Measurements from ENCODE around the gene HES2.
"Not testable (repeated sequence)": the region's sequence is repeated elsewhere in the genome, so short reads cannot be mapped to it uniquely, and the experiment has no call there.

The HES2 gene

DNA sequence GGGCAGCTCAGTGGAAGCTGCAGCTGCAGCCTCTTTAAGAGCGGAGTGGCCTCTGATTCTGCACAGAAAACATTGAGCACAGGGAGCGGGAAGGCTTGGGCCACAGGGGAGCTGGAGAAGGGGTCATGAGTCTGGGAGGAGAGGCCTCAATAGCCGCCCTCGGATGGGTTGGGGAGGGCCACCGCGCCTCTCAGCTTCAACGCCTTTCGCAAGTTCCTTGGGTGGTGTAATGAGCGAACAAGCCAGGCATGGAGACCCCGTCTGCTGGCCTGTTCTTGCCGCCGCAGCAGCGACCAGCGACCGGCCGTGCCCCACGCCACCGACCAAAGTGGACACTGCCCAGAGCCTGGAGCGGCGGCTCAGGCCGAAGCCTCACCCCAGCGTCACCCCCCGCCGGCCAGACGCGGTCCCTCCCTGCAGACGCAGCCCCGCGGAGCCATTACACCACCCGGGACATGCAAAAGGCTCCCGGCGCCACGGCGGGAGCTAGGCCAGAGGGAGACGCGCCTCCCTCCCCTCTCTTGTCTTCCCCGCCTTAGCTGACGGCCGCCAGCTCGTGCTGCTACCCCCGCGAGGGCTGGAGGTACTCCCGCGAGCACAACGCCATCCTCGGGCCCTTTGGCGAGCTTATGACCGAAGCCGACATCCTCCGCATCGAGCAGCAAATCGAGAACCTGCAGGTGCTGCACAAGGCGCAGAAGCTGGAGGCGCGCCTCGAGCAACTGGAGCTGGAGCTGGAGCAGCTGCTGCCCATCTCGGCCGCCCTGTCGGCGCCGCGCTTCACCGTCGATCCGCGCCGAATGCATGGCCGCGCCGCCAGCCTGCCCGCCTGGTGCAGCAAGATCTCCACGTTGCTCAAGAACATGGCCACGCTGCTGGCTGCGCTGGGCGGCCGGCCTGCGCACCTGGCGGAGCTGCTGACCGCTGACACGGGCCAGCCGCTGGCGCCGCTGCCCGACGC is 34.5 kb upstream of the HES2 start:
- DNase-seq, result not testable (repeated sequence)

DNA sequence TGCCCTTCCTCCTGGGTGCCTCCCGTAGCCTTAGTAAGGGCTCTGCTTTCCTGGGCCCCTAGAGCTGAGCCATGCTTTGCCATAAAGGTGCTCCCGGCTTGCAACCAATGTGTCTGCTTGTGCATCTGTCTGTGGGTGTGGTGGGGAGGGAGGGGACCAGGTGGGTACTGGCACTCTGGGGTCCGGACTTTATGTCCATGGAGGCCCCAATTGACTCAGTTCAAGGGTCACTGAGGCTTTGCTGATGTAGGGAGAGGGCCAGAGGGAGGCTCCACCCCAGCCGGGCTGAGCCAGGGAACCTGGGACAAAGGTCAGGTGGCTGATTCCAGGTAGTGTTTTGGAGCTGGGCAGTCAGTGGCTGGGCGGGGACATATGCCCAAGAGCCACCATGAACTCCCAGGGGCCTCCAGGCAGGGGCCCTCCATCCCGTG is 31.2 kb upstream of the HES2 start:
- no peak for DNase-seq

GRCh38 chr1:6450486-6450885 is 30.8 kb upstream of the HES2 start:
- not testable (repeated sequence) for DNase-seq

DNA sequence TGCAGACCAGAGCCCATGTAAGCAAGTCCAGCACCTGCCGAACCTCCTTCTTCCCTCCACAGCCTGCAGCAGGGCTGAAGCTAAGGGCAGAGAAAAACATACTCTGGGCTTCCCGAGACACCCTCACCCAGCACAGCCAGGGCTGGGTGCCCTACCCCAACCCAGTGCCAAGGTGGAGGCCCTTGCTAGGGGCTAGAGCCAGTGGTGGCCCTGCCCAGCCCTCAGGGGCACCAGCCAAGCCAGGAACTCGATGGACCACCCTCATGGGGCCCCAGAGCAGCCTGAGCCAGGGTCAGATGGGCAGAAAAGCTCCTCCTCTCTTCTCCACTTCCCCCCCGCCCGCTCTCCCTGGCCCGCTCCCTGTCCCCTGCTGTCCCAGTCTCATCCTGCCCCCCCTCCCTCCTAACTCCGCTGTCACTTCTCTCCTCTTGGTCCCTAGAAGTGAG is 30.3 kb upstream of the HES2 start:
- DNase-seq, result no peak

GRCh38 chr1:6448749-6449631 is 29.3 kb upstream of the HES2 start:
- no peak for DNase-seq

DNA sequence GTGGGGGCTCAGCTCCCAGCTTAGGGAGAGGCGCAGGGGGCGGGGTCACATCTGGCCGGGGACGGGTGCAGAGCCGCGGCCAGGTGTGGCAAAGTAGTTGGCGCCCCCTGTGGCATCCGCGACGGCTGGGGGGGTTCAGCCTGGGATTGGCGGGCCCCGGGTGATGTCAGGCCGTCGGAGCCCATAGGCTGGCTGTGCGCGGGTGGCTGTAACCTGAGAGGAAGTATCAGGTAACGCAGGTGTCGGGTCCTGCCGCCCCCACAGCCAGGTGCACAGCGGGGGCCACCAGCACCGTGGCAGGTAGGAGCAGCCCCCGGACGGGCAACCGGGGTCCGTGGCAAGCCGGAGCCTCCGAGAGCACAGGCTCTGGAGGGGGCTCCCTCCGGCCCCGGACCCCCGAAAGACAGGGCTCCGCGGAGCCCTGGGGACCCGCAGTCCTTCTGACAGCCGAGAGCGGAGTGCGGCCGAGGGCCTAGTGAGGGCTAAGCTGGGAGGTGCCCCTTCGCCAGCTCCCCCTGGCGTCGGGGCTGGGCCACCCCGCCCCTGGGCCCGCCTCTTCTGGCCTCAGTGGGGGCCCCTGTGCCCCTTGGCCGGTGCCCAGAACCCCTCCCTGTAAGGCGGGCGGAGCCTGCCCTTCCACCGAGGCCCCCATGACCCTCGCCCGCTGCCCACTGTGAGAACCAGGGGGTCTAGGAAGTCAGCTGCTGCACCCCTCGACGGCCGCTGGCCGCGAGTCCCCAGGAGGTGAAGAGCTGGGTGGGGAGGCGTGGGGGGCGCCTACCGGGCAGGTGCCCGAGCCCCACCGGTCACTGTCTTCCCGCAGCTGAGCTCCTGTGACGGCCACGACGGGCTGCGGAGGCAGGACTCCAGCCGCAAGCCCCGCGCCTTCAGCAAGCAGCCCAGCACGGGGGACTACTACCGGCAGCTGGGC is 28.4 kb upstream of the HES2 start:
- DNase-seq, result peak; percentile 39

- no peak for DNase-seq
Measured at GRCh38 chr1:6447016-6447817, 27.5 kb upstream of the HES2 start.

DNA sequence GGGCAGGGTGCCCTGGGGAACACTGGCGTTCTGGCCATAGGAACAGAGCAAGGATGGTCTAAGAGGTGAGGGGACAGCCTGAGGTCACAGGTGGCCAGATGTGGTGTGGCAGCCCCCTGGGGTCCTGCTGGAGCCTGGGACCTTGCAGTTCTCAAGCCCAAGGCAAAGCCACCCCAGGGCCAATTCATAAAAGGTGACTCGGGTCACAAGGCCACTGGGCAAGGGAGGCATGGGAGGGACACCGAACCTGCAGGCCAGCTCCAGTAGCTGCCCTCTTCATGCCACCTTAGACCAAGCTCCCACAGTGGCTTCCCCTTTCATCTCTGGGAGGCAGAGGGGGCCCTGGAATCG is 26.9 kb upstream of the HES2 start:
- DNase-seq, result no peak

DNA sequence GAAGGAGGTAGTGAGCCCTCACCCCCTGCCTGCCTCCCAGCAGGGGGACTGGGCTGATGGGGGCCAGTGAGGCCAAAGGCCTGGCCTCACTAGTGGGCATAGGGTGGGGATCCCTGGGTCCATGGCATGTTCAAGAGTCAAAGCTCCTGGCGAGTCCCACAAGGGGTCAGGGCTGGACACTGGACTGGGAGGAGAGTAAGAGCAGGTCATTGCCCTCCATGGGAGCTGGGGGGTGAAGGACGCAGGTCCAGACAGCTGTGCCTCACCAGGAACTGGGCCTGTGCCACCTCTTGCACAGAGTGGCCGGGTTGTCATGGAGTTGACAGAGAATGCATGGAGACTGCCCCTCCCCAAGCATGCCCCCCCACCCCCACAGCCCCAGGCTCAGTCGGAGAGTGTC is 26.2 kb upstream of the HES2 start:
- DNase-seq, result not testable (repeated sequence)

GRCh38 chr1:6445062-6445763 is 25.5 kb upstream of the HES2 start:
- DNase-seq, result no peak

DNA sequence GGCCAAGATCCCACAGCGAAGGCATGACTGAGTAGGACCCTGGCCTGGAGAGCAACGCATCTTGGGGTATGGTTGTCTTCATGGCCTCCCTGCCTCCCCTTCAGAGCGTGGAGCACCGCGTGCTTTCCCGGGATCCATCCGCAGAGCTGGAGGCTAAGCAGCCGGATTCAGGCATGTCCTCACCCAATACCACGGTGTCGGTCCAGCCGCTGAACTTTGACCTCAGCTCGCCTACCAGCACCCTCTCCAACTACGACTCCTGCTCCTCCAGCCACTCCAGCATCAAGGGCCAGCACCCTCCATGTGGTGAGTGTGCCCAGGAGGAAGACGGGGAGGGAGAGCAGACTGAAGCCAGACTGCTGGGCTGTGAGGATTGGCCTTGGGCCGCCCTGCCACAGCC is 24.7 kb upstream of the HES2 start:
- DNase-seq, result no peak

- no peak for DNase-seq
Measured at GRCh38 chr1:6443339-6444115, 23.8 kb upstream of the HES2 start.

- DNase-seq, result no peak
Measured at GRCh38 chr1:6441586-6441985, 21.9 kb upstream of the HES2 start.

DNA sequence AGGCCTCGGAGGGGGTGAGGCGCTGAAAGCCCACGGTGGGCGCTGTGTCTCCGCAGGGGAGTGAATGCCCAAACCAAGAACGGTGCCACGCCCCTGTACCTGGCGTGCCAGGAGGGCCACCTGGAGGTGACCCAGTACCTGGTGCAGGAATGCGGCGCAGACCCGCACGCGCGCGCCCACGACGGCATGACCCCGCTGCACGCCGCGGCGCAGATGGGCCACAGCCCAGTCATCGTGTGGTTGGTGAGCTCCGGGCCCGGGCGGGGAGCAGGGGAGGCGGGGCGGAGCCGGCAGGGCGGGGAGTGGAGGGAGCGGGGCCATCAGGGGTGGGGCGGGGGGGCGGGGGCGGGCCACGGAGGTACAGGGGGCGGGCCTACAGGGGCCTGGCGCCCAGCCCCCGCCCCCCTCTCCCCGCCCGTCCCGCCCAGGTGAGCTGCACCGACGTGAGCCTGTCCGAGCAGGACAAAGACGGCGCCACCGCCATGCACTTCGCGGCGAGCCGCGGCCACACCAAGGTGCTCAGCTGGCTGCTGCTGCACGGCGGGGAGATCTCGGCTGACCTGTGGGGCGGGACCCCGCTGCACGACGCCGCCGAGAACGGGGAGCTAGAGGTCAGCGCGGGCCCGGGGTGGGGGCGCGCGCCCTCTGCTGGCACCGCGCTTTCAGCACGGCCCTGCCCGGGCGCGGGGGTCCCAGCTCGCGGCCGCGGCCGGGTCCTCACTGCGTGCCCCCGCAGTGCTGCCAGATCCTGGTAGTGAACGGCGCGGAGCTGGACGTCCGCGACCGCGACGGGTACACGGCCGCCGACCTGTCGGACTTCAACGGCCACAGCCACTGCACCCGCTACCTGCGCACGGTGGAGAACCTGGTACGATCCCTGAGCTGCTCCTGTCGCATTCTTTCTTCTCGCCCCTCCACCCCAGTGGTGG is 20.7 kb upstream of the HES2 start:
- peak; percentile 43 for DNase-seq

DNA sequence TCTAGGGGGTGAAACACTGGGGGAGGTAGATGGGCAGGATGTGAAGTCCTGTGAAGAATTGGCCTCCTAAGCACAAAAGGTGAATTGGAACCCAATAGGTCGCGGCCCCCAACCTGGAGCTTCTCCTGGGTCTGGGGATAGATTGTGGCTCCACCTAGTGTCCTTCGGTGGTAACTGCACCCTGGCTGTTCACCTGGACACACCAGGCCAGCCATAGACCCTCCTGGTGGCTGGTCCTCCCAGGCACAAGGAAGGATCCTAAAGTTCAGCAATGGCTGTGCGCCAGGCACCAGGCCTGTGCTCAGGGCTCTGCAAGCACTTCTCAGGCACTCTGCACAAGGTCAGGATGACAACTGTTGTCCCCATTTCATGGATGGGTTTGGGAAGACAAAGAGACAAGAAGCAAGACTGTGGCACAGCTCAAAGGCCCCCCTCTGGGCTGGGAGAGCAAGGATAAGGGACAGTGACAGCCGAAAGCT is 18.4 kb upstream of the HES2 start:
- peak; percentile 66 for DNase-seq

DNA sequence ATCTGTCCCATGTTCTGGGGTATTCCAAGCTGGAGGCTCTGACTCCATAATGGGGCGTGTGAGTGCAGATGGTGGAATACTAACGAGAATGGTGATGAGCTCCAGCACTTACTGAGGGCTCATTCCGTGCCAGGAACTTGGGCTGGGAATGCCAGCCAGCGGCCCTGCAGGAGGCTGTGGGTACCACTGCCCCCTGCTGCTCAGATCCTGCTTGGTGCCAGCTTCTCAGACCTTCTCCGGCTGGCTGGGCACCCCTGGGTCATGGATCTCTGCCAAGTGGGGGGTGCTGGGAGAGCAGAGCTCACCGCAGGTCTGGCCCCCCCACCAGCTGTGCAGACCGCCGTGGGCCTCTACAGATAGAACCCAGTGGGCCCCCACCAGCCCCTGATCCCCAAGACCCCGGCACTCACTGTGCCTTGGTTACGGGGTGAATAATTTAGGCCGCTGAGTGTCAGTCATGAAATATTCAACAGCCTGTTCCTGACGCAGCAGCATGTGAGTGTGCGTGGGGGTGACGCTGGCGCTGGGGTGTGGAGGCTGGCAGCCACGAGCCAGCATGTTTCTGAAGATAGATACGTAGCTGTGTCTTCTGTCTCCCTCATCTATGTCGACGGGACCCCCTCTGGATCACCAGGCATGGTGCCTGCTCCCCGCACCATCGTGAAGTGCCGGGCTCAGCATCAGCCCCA is 17.4 kb upstream of the HES2 start:
- DNase-seq, result not testable (repeated sequence)

DNA sequence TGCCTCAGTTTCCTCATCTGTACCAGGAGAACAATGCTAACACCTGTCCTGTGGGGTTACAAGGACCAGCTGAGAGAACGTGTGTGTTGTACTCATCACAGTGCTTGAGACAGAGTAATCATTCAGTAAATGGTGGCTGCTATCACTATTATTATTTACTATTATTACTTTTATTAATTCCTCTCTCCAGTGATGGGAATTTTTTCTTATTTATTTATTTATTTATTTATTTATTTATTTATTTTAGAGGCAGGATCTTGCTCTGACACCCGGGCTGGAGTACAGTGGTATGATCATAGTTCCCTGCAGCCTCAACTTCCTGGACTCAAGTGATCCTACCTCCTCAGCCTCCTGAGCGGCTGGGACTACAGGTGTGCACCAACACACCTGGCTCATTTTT is 16.6 kb upstream of the HES2 start:
- DNase-seq, result not testable (repeated sequence)

DNA sequence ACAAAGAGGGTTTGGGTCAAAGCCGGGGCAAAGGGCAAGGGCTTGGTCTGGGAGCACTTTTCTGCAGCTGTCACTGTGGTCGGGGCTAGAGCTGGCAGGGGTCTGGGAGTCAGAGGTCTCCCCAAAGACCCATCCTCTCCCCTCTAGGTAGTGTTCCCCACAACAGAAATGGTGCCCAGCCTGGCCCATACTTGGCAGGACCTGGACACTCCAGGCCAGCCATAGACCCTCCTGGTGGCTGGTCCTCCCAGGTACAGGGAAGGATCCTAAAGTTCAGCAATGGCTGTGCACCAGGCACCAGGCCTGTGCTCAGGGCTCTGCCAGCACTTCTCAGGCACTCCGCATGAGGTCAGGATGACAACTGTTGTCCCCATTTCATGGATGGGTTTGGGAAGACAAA is 15.8 kb upstream of the HES2 start:
- no peak for DNase-seq

Measured in effector CD8-positive, alpha-beta T cell (primary cell).